Mesendoderm (in vitro differentiated cells): ENCODE data around the gene MRPL16.
A peak's percentile ranks its signal among the peaks of the same experiment; 100 is the strongest.

Experiments
- DNase-seq: peaks from one replicate; pipeline ENCODE4 v3.0.0; 2013
- H2AK5ac ChIP-seq: 2 replicates; pipeline ENCODE4 v1.6.1; 2013; ENCODE audit warnings: low read length, inconsistent platforms
- H2BK120ac ChIP-seq: 2 replicates; pipeline ENCODE4 v1.6.1; 2013; ENCODE audit warnings: low read depth, mild to moderate bottlenecking, low read length, moderate library complexity, mixed read lengths
- H2BK15ac ChIP-seq: replicated peaks from 2 replicates; pipeline ENCODE4 v1.6.1; 2013; ENCODE audit warnings: low read depth, mild to moderate bottlenecking, moderate library complexity
- H2BK5ac ChIP-seq: 2 replicates; pipeline ENCODE4 v1.6.1; 2013; ENCODE audit warnings: low read length, inconsistent platforms
- H3K18ac ChIP-seq: 2 replicates; pipeline ENCODE4 v1.6.1; 2013; ENCODE audit warnings: mild to moderate bottlenecking, low read length, mixed read lengths
- H3K23ac ChIP-seq: one replicate; pipeline ENCODE4 v1.6.1; 2013; ENCODE audit warnings: low read length
- H3K27ac ChIP-seq: 2 replicates; pipeline ENCODE4 v1.5.1; 2013; ENCODE audit warnings: low read depth, mild to moderate bottlenecking, inconsistent platforms, low read length, moderate library complexity
- H3K27me3 ChIP-seq: 2 replicates; pipeline ENCODE4 v1.6.1; 2013; ENCODE audit warnings: low read length, control low read depth, mild to moderate bottlenecking, inconsistent platforms; ENCODE audit not compliant: insufficient read depth, poor library complexity
- H3K36me3 ChIP-seq: 2 replicates; pipeline ENCODE4 v1.6.1; 2013; ENCODE audit warnings: low read length, inconsistent platforms; ENCODE audit not compliant: control insufficient read depth, insufficient read depth
- H3K4ac ChIP-seq: one replicate; pipeline ENCODE4 v1.6.1; 2013; ENCODE audit warnings: low read depth, mild to moderate bottlenecking, low read length, moderate library complexity
- H3K4me1 ChIP-seq: 2 replicates; pipeline ENCODE4 v1.6.1; 2013; ENCODE audit warnings: low read depth, low read length, inconsistent platforms; ENCODE audit not compliant: control insufficient read depth
- H3K4me2 ChIP-seq: 2 replicates; pipeline ENCODE4 v1.6.1; 2013; ENCODE audit warnings: low read length
- H3K4me3 ChIP-seq: 2 replicates; pipeline ENCODE4 v1.5.1; 2013; ENCODE audit warnings: mild to moderate bottlenecking, low read length
- H3K56ac ChIP-seq: one replicate; pipeline ENCODE4 v1.6.1; 2013; ENCODE audit warnings: low read length
- H3K79me1 ChIP-seq: 2 replicates; pipeline ENCODE4 v1.6.1; 2013; ENCODE audit warnings: low read length, inconsistent platforms
- H3K79me2 ChIP-seq: 2 replicates; pipeline ENCODE4 v1.6.1; 2013; ENCODE audit warnings: mild to moderate bottlenecking, low read length; ENCODE audit not compliant: control insufficient read depth, insufficient read depth
- H3K9ac ChIP-seq: 2 replicates; pipeline ENCODE4 v1.6.1; 2013; ENCODE audit warnings: low read length, inconsistent platforms
- H4K5ac ChIP-seq: one replicate; pipeline ENCODE4 v1.6.1; 2013; ENCODE audit warnings: low read length
- H4K8ac ChIP-seq: one replicate; pipeline ENCODE4 v1.6.1; 2013; ENCODE audit warnings: low read depth, mild to moderate bottlenecking, control low read depth, low read length, moderate library complexity
- WGBS: extraction: QIAGEN DNeasy Blood & Tissue Kit; methylation state at CpG from one replicate; pipeline ENCODE4 v1.1.7; 2013; ENCODE audit warnings: low lambda C conversion rate, missing lambda C conversion rate; ENCODE audit not compliant: insufficient coverage; ENCODE audit errors: extremely low coverage; 5-methylcytosine and 5-hydroxymethylcytosine counted together

The MRPL16 gene

DNA sequence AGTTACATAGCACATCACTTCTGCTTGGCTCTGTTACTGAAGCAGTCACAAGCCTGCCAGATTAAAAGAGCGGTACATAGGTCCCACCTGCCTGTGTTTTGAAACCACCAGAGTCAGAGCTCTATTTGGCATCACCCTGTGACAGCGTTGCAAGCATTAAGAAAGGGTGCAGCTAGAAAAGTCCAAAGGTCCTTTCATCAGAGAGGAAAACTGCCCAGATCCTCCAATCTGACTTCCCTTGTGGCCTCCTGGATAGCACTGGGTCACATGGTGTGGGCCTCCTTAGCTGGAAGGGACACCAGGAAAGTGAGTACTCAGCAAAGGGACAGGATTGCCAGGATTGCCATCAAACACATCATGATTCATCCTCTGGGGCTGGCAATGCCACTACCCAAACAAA is 32.5 kb downstream of the MRPL16 start:
- no peaks in the 10 kb centered on the region for H3K27me3 ChIP-seq
- H3K4me2 ChIP-seq, result no peak overlapping the region
- WGBS, result no CpG with 5 or more reads among the region's 2 CpGs
- H4K5ac ChIP-seq, result no peak overlapping the region
- no peaks in the 10 kb centered on the region for H3K36me3 ChIP-seq
- H3K79me2 ChIP-seq, result no peaks in the 10 kb centered on the region
- H3K18ac ChIP-seq, result no peak overlapping the region
- peaks cover 2% of the 10 kb centered on the region for H3K4me1 ChIP-seq
- H4K8ac ChIP-seq, result no peak overlapping the region
- H3K79me1 ChIP-seq, result peaks cover 7% of the 10 kb centered on the region
- H2BK120ac ChIP-seq, result no peak overlapping the region
- DNase-seq, result no peak
- no peak overlapping the region for H2BK15ac ChIP-seq
- no peak overlapping the region for H3K4ac ChIP-seq
- no peak overlapping the region for H3K4me3 ChIP-seq
- H3K9ac ChIP-seq, result no peak overlapping the region
- H2BK5ac ChIP-seq, result no peak overlapping the region
- no peak overlapping the region for H3K56ac ChIP-seq
- H2AK5ac ChIP-seq, result no peak overlapping the region
- no peak overlapping the region for H3K23ac ChIP-seq
- H3K27ac ChIP-seq, result no peak overlapping the region

- no peak overlapping the region for H3K9ac ChIP-seq
- H3K4me2 ChIP-seq, result no peak overlapping the region
- DNase-seq, result peak; percentile 49
- no peaks in the 10 kb centered on the region for H3K79me2 ChIP-seq
- no peak overlapping the region for H4K5ac ChIP-seq
- WGBS, result no CpG with 5 or more reads among the region's 5 CpGs
- no peak overlapping the region for H2BK120ac ChIP-seq
- no peak overlapping the region for H4K8ac ChIP-seq
- H3K18ac ChIP-seq, result no peak overlapping the region
- no peak overlapping the region for H2BK5ac ChIP-seq
- peaks cover 7% of the 10 kb centered on the region for H3K79me1 ChIP-seq
- no peak overlapping the region for H3K56ac ChIP-seq
- H2AK5ac ChIP-seq, result no peak overlapping the region
- H3K4ac ChIP-seq, result no peak overlapping the region
- H3K4me3 ChIP-seq, result no peak overlapping the region
- no peak overlapping the region for H3K27ac ChIP-seq
- H2BK15ac ChIP-seq, result no peak overlapping the region
- H3K23ac ChIP-seq, result no peak overlapping the region
- no peaks in the 10 kb centered on the region for H3K27me3 ChIP-seq
- H3K36me3 ChIP-seq, result no peaks in the 10 kb centered on the region
- H3K4me1 ChIP-seq, result peaks cover 2% of the 10 kb centered on the region
Measured at GRCh38 chr11:59777104-59777503, 33.5 kb downstream of the MRPL16 start.

GRCh38 chr11:59776210-59777066 is 34.1 kb downstream of the MRPL16 start:
- Histone ChIP-seq H2BK5ac (no peak overlapping the region), H2AK5ac (no peak overlapping the region), H3K79me2 (no peaks in the 10 kb centered on the region), H3K4me2 (no peak overlapping the region), H3K27ac (no peak overlapping the region), H3K23ac (no peak overlapping the region), H4K8ac (no peak overlapping the region), H3K27me3 (no peaks in the 10 kb centered on the region), H3K4me1 (peaks cover 2% of the 10 kb centered on the region), H2BK120ac (no peak overlapping the region), H2BK15ac (no peak overlapping the region), H4K5ac (no peak overlapping the region), H3K18ac (no peak overlapping the region), H3K56ac (no peak overlapping the region), H3K4me3 (no peak overlapping the region), H3K36me3 (no peaks in the 10 kb centered on the region), H3K79me1 (peaks cover 11% of the 10 kb centered on the region), H3K9ac (no peak overlapping the region), H3K4ac (no peak overlapping the region)
- DNase-seq, result no peak
- WGBS, result no CpG with 5 or more reads among the region's 5 CpGs

- no peaks in the 10 kb centered on the region for H3K36me3 ChIP-seq
- no peak overlapping the region for H3K4me3 ChIP-seq
Measured at GRCh38 chr11:59773083-59773440, 37.5 kb downstream of the MRPL16 start.

GRCh38 chr11:59771605-59772004 is 39.0 kb downstream of the MRPL16 start:
- no peak overlapping the region for H4K5ac ChIP-seq
- H2BK15ac ChIP-seq, result no peak overlapping the region
- no peak overlapping the region for H2AK5ac ChIP-seq
- DNase-seq, result no peak
- no peak overlapping the region for H3K18ac ChIP-seq
- H3K4me1 ChIP-seq, result peaks cover 2% of the 10 kb centered on the region
- WGBS, result no CpG with 5 or more reads among the region's 4 CpGs
- peaks cover 34% of the 10 kb centered on the region for H3K79me1 ChIP-seq
- H3K4me3 ChIP-seq, result no peak overlapping the region
- no peak overlapping the region for H3K9ac ChIP-seq
- H2BK120ac ChIP-seq, result no peak overlapping the region
- H3K79me2 ChIP-seq, result peaks cover 23% of the 10 kb centered on the region
- no peak overlapping the region for H4K8ac ChIP-seq
- H2BK5ac ChIP-seq, result no peak overlapping the region
- no peak overlapping the region for H3K23ac ChIP-seq
- no peak overlapping the region for H3K27ac ChIP-seq
- no peak overlapping the region for H3K56ac ChIP-seq
- H3K4ac ChIP-seq, result no peak overlapping the region
- no peaks in the 10 kb centered on the region for H3K27me3 ChIP-seq
- no peak overlapping the region for H3K4me2 ChIP-seq
- no peaks in the 10 kb centered on the region for H3K36me3 ChIP-seq

More at GRCh38 chr11:59773083-59773440, 37.5 kb downstream of the MRPL16 start:
- Histone ChIP-seq H3K23ac (no peak overlapping the region), H3K18ac (no peak overlapping the region), H2BK120ac (no peak overlapping the region), H4K5ac (no peak overlapping the region), H3K4me2 (no peak overlapping the region), H3K4me1 (peaks cover 2% of the 10 kb centered on the region), H2BK15ac (no peak overlapping the region), H4K8ac (no peak overlapping the region), H2BK5ac (no peak overlapping the region), H3K79me1 (peaks cover 23% of the 10 kb centered on the region), H3K56ac (no peak overlapping the region), H3K27me3 (no peaks in the 10 kb centered on the region), H3K9ac (no peak overlapping the region), H3K27ac (no peak overlapping the region), H2AK5ac (no peak overlapping the region), H3K4ac (no peak overlapping the region), H3K79me2 (peaks cover 15% of the 10 kb centered on the region)
- DNase-seq, result no peak
- WGBS, result no CpG with 5 or more reads among the region's 5 CpGs

DNA sequence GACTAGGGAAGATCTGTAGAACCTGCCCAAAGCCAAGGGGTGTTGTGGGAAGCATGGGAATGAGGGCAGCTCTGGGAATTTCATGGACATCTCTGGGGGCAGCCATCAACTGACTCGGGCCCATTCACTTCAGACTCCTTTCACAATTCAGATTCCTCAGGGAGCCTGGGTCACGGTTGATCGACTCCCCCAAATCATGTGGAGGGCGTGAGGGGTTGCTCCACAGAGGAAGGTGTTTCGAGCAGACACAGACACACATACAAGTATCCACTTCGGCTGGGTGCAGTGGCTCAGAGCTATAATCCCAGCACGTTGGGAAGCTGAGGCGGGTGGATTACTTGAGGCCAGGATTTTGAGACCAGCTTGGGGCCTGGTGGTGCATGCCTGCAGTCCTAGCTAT is 39.7 kb downstream of the MRPL16 start:
- Histone ChIP-seq H3K56ac (no peak overlapping the region), H4K5ac (no peak overlapping the region), H3K27ac (no peak overlapping the region), H2BK15ac (no peak overlapping the region), H2BK120ac (no peak overlapping the region), H3K9ac (no peak overlapping the region), H3K4me1 (peaks cover 2% of the 10 kb centered on the region), H3K4ac (no peak overlapping the region), H3K4me3 (no peak overlapping the region), H2BK5ac (no peak overlapping the region), H3K79me2 (peaks cover 24% of the 10 kb centered on the region), H3K36me3 (no peaks in the 10 kb centered on the region), H3K79me1 (peaks cover 37% of the 10 kb centered on the region), H2AK5ac (no peak overlapping the region), H3K23ac (no peak overlapping the region), H3K18ac (no peak overlapping the region), H4K8ac (no peak overlapping the region), H3K4me2 (no peak overlapping the region), H3K27me3 (no peaks in the 10 kb centered on the region)
- no peak for DNase-seq
- WGBS, result no CpG with 5 or more reads among the region's 8 CpGs
